IPS-20b (cell line): ENCODE data around the gene MYO18B.

Source experiments
- H3K27ac ChIP-seq: one replicate; pipeline ENCODE4 v1.5.1; 2013; ENCODE audit warnings: low read length
- H3K27me3 ChIP-seq: 2 replicates; pipeline ENCODE4 v1.6.1; 2013; ENCODE audit warnings: mild to moderate bottlenecking, low read length, inconsistent platforms; ENCODE audit not compliant: insufficient read depth
- H3K36me3 ChIP-seq: 2 replicates; pipeline ENCODE4 v1.6.1; 2013; ENCODE audit warnings: low read depth, mild to moderate bottlenecking, inconsistent platforms, low read length, moderate library complexity; ENCODE audit not compliant: insufficient read depth
- H3K4me1 ChIP-seq: 2 replicates; pipeline ENCODE4 v1.6.1; 2013; ENCODE audit warnings: mild to moderate bottlenecking, control low read depth, inconsistent platforms, low read length, moderate library complexity; ENCODE audit not compliant: insufficient read depth
- H3K4me3 ChIP-seq: 2 replicates; pipeline ENCODE4 v1.5.1; 2013; ENCODE audit warnings: mild to moderate bottlenecking, low read length, inconsistent platforms
- H3K9ac ChIP-seq: 2 replicates; pipeline ENCODE4 v1.6.1; 2013; ENCODE audit warnings: low read depth, mild to moderate bottlenecking, inconsistent platforms, low read length, moderate library complexity
- H3K9me3 ChIP-seq: 2 replicates; pipeline ENCODE4 v1.6.1; 2013; ENCODE audit warnings: mild to moderate bottlenecking, low read depth, low read length, inconsistent platforms; ENCODE audit not compliant: insufficient read depth

The MYO18B gene

DNA sequence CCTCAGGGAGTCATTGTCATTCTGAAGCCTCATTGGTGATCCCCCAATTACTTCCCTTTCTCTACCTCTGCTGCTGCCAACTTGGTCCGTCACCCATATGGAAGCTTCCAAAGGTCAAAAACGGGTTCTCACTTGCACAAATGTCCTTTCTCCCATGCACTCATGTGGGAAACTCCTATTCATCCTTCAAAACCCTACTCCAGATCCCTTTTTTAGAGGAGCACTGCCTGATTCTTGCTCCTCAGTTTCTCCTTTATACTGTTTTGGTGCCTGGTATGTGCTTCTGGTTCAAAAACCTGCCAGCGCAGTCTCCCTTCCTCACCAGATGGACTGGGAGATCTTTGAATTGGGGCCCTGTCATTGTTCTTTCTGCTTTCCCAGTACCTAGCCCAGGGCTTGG, 41.9 kb downstream of the MYO18B start:
- H3K9me3 ChIP-seq = no peaks in the 10 kb centered on the region
- no peaks in the 10 kb centered on the region for H3K27me3 ChIP-seq
- H3K9ac ChIP-seq = no peak overlapping the region
- H3K27ac ChIP-seq = no peak overlapping the region
- H3K4me1 ChIP-seq = peaks cover 9% of the 10 kb centered on the region; the same call in 1 of the 2 replicates
- no peak overlapping the region for H3K4me3 ChIP-seq
- H3K36me3 ChIP-seq = no peaks in the 10 kb centered on the region

DNA sequence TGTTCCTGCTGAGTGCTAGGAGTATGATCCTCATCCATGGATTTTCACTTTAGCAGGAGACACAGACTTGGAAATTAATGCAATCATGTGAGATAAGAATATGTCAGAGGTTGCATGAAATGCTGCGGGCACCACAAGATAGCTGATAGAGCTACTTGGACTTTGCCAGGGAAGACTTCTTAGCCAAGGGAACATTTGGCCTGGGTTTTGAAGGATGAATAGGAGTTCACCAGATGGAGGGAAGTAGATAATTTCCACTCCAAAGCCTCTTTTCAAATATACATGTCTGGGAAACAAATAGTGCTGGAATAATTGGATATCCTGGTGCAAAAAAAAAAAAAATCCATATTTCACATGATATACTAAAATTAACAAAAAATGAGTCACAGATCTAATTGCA, 44.2 kb downstream of the MYO18B start:
- Histone ChIP-seq H3K4me3 (no peak overlapping the region), H3K27me3 (no peaks in the 10 kb centered on the region), H3K36me3 (no peaks in the 10 kb centered on the region), H3K4me1 (peaks cover 9% of the 10 kb centered on the region; the same call in 1 of the 2 replicates), H3K9ac (no peak overlapping the region), H3K9me3 (no peaks in the 10 kb centered on the region), H3K27ac (no peak overlapping the region)

DNA sequence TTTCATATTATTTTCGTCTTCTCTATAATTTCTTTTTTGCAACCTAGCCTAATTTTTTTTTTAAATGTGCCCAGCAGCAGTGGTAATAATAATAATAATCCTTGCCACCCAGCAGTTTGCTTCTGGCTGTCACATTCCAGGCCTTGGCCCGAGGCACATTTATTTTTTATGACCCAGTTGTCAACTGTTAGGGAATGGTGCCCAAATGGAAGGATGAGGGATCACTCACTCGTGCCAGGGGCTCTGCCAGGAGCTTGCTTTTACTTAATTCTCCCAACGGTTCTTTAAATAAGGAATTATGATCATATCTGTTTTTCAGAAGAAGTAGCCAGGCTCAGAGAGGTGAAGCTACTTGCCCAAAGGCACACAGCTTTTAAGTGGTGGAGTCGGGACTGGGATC, 49.6 kb downstream of the MYO18B start:
- Histone ChIP-seq H3K36me3 (no peaks in the 10 kb centered on the region), H3K4me1 (peaks cover 9% of the 10 kb centered on the region; the same call in 1 of the 2 replicates), H3K27me3 (no peaks in the 10 kb centered on the region), H3K4me3 (no peak overlapping the region), H3K9ac (no peak overlapping the region), H3K27ac (no peak overlapping the region), H3K9me3 (no peaks in the 10 kb centered on the region)

DNA sequence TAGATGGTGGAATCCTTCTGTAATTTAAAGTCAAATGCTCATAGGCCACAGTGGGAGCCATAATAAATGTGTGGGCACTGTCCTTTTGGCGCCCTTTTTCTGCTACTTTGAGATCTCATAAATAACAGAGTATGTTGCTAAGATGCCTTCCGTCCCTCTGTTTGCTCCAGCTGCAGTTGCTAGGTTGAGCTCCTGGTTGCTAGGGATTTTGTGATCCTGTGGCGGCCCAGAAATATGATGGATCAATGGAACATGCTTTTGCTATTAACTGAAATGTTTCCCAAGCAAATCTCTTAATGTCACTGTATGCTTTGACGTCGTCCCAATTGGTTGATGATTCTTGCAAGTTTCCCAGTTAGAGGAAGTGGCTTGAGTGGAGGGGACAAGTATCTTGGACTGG, 53.5 kb downstream of the MYO18B start:
- Histone ChIP-seq H3K27me3 (no peaks in the 10 kb centered on the region), H3K4me1 (no peaks in the 10 kb centered on the region)

DNA sequence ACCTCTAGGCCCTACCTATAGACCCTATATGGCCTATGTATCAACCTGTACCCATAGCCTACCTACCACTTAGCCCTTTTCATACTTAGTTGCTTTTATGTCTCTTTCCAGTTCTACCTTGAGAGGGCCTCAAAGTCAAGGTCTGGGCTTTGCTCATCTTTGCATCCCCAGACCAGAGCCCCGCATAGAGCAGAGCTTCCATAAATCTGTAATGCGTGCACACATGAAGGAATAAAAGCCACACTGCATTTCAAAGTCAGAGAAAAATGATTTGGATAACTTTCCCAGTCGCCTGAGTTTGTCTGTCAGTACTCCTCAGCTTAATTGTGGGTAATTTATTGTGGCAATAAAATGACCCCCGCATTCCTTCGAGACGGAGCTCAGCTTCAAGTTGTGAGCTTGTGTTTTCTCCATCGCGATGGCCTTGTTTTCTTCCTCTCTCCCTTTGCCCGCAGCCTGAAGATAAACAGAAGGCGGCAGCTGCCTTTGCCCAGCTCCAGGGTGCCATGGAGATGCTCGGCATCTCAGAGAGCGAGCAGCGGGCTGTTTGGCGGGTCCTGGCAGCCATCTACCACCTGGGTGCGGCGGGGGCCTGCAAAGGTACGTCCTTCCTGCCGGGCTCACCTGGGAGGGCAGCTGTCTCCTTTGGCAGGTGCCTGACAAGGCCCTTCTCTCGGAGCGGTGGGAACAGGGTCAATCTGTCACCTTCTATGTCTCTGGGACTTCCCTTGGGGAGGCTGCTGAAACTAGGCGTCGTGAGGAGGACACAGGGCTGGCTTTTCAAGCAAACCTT, 55.7 kb downstream of the MYO18B start:
- Histone ChIP-seq H3K36me3 (no peaks in the 10 kb centered on the region), H3K27me3 (no peaks in the 10 kb centered on the region), H3K4me1 (no peaks in the 10 kb centered on the region), H3K9me3 (no peaks in the 10 kb centered on the region), H3K4me3 (no peak overlapping the region), H3K27ac (no peak overlapping the region), H3K9ac (no peak overlapping the region)

More for the DNA sequence above, 53.5 kb downstream of the MYO18B start:
- Histone ChIP-seq H3K9ac (no peak overlapping the region), H3K36me3 (no peaks in the 10 kb centered on the region), H3K4me3 (no peak overlapping the region), H3K27ac (no peak overlapping the region), H3K9me3 (no peaks in the 10 kb centered on the region)

DNA sequence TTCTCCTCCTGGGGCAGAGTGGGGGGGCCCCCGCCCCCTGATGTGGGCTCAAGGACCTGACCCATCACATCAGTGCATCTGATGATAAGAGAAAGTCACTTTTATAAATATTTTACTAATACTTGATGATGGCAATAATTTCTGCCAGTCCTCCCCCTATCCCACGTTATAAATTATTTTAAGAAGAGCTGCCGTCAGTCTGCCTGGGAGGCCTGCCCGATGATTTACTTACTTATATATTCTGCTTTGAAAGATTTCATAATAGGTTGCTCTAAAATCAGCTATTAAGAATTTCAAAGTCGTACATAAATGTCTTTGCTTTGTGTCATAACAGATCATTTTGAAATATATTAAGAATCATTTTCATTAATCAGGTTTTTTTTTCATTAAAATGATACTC, 58.8 kb downstream of the MYO18B start:
- no peaks in the 10 kb centered on the region for H3K36me3 ChIP-seq
- no peak overlapping the region for H3K4me3 ChIP-seq
- H3K9ac ChIP-seq = no peak overlapping the region
- H3K4me1 ChIP-seq = no peaks in the 10 kb centered on the region
- peaks cover 6% of the 10 kb centered on the region; the same call in 1 of the 2 replicates for H3K27me3 ChIP-seq
- H3K27ac ChIP-seq = no peak overlapping the region
- H3K9me3 ChIP-seq = no peaks in the 10 kb centered on the region

DNA sequence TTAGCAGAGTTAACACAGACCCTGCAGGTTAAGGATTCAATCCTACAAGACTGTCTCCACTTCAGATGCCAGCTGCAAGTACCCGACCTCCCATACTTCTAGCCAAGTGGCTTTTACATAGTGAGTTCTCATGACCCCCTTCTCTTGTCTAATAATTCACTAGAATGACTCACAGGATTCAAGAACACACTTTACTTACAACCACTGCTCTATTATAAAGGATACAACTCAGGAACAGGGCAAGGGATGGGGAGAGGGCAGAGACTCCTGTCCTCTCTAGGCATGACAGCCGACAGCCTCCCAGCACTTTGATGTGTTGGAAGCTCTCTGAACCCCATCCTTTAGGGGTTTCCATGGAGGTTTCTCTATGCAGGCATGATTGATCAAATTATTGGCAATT, 60.0 kb downstream of the MYO18B start:
- Histone ChIP-seq H3K27me3 (peaks cover 6% of the 10 kb centered on the region; the same call in 1 of the 2 replicates), H3K4me3 (no peak overlapping the region), H3K9me3 (no peaks in the 10 kb centered on the region), H3K4me1 (no peaks in the 10 kb centered on the region), H3K36me3 (no peaks in the 10 kb centered on the region), H3K27ac (no peak overlapping the region), H3K9ac (no peak overlapping the region)

DNA sequence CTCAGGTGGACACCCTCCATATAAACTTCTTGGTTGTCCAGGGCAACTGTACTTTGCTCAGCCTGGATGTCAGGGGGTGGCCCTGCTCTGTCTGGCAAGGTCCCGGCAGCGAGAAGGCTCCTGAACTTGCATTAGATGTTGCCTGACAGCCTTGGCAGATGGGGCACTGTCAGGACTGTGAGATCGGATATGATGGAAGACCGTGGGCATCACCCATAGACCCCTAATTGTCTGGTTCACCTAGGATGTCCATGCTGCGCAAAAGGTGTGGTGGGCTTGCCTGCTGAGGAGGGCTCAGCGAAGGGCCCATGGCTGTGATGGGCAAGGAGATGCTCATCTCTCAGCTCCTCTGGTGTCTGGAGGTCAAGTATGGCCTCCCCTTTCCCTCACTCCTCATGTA, 62.7 kb downstream of the MYO18B start:
- no peak overlapping the region for H3K27ac ChIP-seq

DNA sequence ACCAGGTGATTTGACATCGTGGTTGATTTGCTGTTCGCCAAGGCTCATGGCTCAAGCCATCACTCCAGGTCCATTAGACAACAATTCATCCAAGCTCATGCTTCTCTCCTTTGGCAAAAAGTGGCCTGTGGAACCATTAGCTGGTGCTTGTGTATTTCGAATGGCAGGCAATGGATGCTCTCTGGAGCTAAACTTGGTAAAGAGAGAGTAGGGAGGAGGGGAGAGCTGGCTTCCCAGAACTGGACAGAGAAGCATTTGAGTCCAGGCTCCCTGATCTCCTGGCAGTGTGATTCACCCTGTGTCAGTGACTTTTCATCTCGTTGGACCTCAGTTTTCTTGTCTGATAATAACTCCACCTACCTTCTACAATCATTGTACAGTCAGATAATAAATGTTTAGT, 64.6 kb downstream of the MYO18B start:
- Histone ChIP-seq H3K4me3 (no peak overlapping the region), H3K27ac (no peak overlapping the region), H3K9ac (no peak overlapping the region), H3K27me3 (peaks cover 6% of the 10 kb centered on the region; the same call in 1 of the 2 replicates), H3K36me3 (no peaks in the 10 kb centered on the region), H3K9me3 (no peaks in the 10 kb centered on the region), H3K4me1 (no peaks in the 10 kb centered on the region)

More for the DNA sequence above, 62.7 kb downstream of the MYO18B start:
- Histone ChIP-seq H3K36me3 (no peaks in the 10 kb centered on the region), H3K9ac (no peak overlapping the region), H3K4me1 (no peaks in the 10 kb centered on the region), H3K9me3 (no peaks in the 10 kb centered on the region), H3K27me3 (peaks cover 6% of the 10 kb centered on the region; the same call in 1 of the 2 replicates), H3K4me3 (no peak overlapping the region)

DNA sequence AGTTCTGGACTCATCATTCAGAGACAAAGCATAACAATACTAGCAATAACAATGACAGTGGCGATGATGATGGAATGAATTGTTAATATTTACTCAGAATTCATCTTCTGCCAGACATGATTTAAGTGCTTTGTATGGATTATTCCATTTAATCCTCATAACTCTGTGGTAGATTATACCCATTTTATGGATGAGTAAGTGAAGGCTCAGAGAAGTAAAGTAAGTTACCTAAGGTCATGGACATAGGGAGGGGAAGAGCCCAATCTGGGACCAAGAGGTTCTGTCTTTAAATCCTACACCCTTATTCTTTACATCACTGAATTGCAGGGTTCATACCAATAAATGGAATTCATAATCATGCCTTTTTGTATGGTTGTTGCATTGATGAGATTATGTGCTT, 72.7 kb downstream of the MYO18B start:
- no peak overlapping the region for H3K27ac ChIP-seq
- peaks cover 3% of the 10 kb centered on the region; the same call in 1 of the 2 replicates for H3K27me3 ChIP-seq
- H3K9ac ChIP-seq = no peak overlapping the region
- no peaks in the 10 kb centered on the region for H3K36me3 ChIP-seq
- no peaks in the 10 kb centered on the region for H3K4me1 ChIP-seq
- no peaks in the 10 kb centered on the region for H3K9me3 ChIP-seq
- no peak overlapping the region for H3K4me3 ChIP-seq

DNA sequence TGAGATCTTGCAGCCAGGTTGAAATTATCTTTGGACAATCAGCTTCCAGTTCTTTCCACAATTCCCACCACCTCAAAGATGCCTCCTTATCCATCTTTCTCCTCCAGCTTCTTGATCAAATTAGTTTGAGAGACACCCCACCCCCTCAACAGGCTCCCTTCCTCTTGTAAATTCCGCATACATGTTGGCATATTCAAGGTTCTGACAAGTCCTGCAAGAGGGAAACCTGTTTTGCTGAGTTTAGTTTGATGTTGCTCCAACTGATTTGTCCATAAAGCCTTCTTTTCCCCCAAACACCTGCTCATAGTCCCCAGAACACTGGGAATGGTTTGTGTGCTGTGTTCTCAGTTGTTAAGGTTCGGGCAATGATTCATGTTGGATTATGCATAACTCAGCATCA, 73.6 kb downstream of the MYO18B start:
- Histone ChIP-seq H3K27me3 (peaks cover 3% of the 10 kb centered on the region; the same call in 1 of the 2 replicates), H3K4me1 (no peaks in the 10 kb centered on the region), H3K4me3 (no peak overlapping the region), H3K9me3 (no peaks in the 10 kb centered on the region), H3K27ac (no peak overlapping the region), H3K36me3 (no peaks in the 10 kb centered on the region), H3K9ac (no peak overlapping the region)

DNA sequence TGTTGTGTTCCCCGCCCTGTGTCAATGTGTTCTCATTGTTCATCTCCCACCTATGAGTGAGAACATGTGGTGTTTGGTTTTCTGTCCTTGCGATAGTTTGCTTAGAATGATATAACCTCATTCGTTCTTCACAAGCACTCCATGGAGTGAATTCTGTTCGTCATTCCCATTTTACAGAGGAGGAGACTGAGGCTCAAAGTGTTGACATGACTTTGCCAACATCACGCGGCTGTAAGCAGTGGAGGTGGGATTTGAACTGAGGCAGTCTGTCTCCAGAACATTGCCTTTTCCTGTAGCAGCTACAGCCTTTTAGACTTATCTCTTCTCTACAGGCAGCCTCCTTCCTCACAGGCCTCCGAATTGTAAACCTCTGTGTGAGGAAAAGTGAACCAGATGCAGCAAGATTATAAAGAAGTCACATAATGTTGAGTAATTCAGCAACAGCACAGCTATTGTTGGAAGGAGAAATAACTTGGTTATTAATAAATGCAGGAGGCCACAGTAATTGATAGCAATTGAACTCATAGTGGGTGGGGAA, 74.6 kb downstream of the MYO18B start:
- H3K27me3 ChIP-seq = peaks cover 3% of the 10 kb centered on the region; the same call in 1 of the 2 replicates
- no peaks in the 10 kb centered on the region for H3K36me3 ChIP-seq
- no peak overlapping the region for H3K27ac ChIP-seq
- H3K9me3 ChIP-seq = no peaks in the 10 kb centered on the region
- H3K9ac ChIP-seq = no peak overlapping the region
- no peaks in the 10 kb centered on the region for H3K4me1 ChIP-seq
- no peak overlapping the region for H3K4me3 ChIP-seq
